ENCODE results near the gene TMEM132C. TPM values are rescaled to one million over a fixed set of nuclear protein-coding genes. Genes with fewer than 3 reads are reported as not detected.

Gene TMEM132C
- total and polyA plus RNA-seq, 4 donors, result 0.05 to 0.08 (median 0.05) TPM; not detected in 1

- no peak for DNase-seq (ENCODE audit: low spot score)
- 31% methylated on average over 18 of the region's 18 CpGs for WGBS
- H3K27me3 ChIP-seq (ENCODE audit: control insufficient read depth in 4 of 4, insufficient read depth in 4 of 4, low read length in 3 of 4), result peaks cover 0 to 7% (median 3%) of the 10 kb centered on the region in 4 donors
- TF ChIP-seq FOXA2 (IDR thresholded peaks at IDR 0.05) (no peak), HNF4G (IDR thresholded peaks at IDR 0.05) (no peak), FOXA1 (IDR thresholded peaks at IDR 0.05) (no peak), RAD21 (IDR thresholded peaks at IDR 0.05) (no peak), REST (IDR thresholded peaks at IDR 0.05) (no peak), MAX (IDR thresholded peaks at IDR 0.05) (no peak), GABPA (IDR thresholded peaks at IDR 0.05 in 1 of 2, conservative IDR thresholded peaks at IDR 0.05 in 1 of 2) (no peak), ATF3 (IDR thresholded peaks at IDR 0.05) (no peak), JUND (IDR thresholded peaks at IDR 0.05) (no peak), TAF1 (conservative IDR thresholded peaks at IDR 0.05) (no peak), RXRA (IDR thresholded peaks at IDR 0.05) (no peak), NR2F2 (IDR thresholded peaks at IDR 0.05) (no peak), ZBTB33 (IDR thresholded peaks at IDR 0.05) (no peak), SP1 (IDR thresholded peaks at IDR 0.05) (no peak), YY1 (IDR thresholded peaks at IDR 0.05) (no peak), EGR1 (IDR thresholded peaks at IDR 0.05; ENCODE audit: low read depth in 2 of 2) (no peak), HNF4A (conservative IDR thresholded peaks at IDR 0.05) (no peak), CTCF (IDR thresholded peaks at IDR 0.05; ENCODE audit: low read depth, low read length, missing input control) (no peak)
- no peak overlapping the region for H3K4me3 ChIP-seq (ENCODE audit: low read depth in 1 of 3, low read length in 3 of 3)
- H3K9ac ChIP-seq (ENCODE audit: low read depth in 1 of 2, low read length in 2 of 2), result no peak overlapping the region
- H3K9me3 ChIP-seq (ENCODE audit: control insufficient read depth in 4 of 4, low read length in 3 of 4), result peaks cover 0 to 6% (median under 1%) of the 10 kb centered on the region in 4 donors
- no peaks in the 10 kb centered on the region for H3K4me1 ChIP-seq (ENCODE audit: control insufficient read depth in 4 of 4, insufficient read depth in 4 of 4, low read length in 3 of 4)
- no peaks in the 10 kb centered on the region for H3K36me3 ChIP-seq (ENCODE audit: control insufficient read depth in 4 of 4, insufficient read depth in 3 of 4, low read depth in 1 of 4, low read length in 3 of 4)
- no peak overlapping the region for H3K27ac ChIP-seq (ENCODE audit: low read depth in 1 of 2, low read length in 2 of 2)
These were observed 116.5 kb downstream of the TMEM132C start for GRCh38 chr12:128383357-128383937.

All from liver (tissue), 9 donors.